Measurements from ENCODE around the gene TMEM222. TPM values are rescaled to one million over a fixed set of nuclear protein-coding genes. Genes with fewer than 3 reads are reported as not detected.

Gene TMEM222
- total RNA-seq, 1 donor: 31.4 TPM

DNA sequence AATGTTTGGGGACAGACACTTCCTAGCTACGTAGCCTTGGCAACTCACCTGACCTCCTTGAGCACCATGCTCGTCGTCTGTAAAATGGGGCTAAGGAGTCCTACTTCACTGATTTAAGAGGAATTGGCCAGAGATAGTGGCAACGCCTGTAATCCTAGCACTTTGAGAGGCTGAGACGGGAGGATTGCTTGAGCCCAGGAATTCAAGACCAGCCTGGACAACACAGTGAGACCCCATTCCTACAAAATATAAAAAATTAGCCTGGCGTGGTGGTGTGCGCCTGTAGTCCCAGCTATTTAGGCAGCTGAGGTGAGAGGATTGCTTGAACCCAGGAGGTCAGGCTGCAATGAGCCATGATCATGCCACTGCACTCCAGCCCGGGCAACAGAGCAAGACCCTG is 24.4 kb downstream of the TMEM222 start:
- no peak overlapping the region for H3K4me3 ChIP-seq (ENCODE audit: low read depth, low read length)
- no peak for DNase-seq (ENCODE audit: low read depth)
- TF ChIP-seq, protein P1, sequence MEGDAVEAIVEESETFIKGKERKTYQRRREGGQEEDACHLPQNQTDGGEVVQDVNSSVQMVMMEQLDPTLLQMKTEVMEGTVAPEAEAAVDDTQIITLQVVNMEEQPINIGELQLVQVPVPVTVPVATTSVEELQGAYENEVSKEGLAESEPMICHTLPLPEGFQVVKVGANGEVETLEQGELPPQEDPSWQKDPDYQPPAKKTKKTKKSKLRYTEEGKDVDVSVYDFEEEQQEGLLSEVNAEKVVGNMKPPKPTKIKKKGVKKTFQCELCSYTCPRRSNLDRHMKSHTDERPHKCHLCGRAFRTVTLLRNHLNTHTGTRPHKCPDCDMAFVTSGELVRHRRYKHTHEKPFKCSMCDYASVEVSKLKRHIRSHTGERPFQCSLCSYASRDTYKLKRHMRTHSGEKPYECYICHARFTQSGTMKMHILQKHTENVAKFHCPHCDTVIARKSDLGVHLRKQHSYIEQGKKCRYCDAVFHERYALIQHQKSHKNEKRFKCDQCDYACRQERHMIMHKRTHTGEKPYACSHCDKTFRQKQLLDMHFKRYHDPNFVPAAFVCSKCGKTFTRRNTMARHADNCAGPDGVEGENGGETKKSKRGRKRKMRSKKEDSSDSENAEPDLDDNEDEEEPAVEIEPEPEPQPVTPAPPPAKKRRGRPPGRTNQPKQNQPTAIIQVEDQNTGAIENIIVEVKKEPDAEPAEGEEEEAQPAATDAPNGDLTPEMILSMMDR (IDR thresholded peaks at IDR 0.05; ENCODE audit: insufficient read depth, low read length): no peak

DNA sequence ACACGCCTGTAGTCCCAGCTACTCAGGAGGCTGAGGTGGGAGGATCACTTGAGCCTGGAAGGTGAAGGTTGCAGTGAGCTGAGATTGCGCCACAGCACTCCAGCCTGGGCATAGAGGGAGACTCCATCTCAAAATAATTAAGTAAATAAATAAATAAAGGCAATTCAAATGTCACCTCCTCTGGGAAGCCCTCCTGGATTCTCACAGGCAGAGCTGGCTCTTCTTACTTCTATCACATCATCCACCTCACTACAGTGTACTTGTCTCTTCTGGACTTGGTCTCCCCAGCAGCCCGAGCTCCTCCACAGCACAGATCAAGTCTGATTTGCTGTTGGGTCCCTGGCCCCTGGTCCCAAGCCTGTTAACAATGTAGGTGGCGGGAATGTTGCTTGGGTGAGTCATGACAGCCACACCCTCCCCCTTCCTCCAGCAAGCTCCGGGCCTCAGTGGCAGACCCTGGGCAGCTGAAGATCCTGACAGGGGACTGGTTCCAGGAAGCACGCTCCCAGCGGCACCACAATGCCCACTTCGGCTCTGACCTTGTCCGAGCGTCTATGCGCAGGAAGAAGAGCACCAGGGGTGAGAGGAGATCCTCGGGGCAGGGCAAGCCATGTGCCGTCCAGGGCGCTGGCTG is 25.1 kb downstream of the TMEM222 start:
- H3K4me3 ChIP-seq (ENCODE audit: low read depth, low read length): no peak overlapping the region
- no peak for DNase-seq (ENCODE audit: low read depth)
- TF ChIP-seq, protein P1 (IDR thresholded peaks at IDR 0.05; ENCODE audit: insufficient read depth, low read length): no peak

DNA sequence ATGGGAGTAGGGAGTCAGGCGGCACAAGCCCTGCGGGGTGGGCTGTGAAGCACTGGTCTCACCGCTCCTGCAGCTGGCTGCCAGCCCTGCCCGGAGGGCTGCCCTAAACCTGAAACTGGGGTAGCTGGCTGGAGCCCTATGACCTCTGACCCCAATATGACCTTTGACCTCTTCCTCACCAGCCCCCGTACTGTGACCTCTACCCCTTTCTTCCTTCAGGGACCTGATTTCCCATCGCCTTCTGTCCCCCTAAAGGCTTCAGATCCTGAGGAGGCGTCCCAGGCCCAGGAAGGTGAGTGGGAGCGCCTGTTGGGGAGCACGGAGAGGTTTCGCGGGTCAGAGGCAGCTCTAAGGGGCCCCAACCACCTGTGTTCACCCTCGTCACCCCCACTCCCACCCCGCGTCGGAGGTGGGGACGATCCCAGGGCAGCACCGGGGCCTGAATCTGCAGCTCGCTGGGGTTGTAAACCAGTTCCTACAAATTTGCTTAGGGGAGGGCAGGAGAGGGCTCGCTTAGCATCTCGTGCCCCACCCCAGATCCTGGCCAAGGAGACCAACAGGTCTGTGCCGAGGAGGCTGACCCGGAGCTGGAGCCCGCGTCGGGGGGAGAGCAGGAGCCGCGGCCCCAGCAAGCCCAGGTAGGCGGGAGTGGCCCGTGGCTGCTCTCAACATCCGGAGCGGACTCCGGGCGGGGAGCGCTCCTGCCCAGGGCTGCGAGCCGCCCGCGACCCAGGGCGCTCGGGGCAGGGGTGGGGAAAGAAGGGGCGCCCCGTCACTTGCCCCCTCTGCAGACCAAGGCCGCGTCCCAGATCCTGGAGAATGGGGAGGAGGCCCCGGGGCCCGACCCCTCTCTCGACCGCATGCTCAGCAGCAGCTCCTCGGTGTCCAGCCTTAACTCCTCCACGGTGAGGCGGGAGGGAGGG is 27.2 kb downstream of the TMEM222 start:
- TF ChIP-seq, protein P1 (IDR thresholded peaks at IDR 0.05; ENCODE audit: insufficient read depth, low read length): no peak
- DNase-seq (ENCODE audit: low read depth): no peak
- H3K4me3 ChIP-seq (ENCODE audit: low read depth, low read length): peak overlapping the region; percentile 45

DNA sequence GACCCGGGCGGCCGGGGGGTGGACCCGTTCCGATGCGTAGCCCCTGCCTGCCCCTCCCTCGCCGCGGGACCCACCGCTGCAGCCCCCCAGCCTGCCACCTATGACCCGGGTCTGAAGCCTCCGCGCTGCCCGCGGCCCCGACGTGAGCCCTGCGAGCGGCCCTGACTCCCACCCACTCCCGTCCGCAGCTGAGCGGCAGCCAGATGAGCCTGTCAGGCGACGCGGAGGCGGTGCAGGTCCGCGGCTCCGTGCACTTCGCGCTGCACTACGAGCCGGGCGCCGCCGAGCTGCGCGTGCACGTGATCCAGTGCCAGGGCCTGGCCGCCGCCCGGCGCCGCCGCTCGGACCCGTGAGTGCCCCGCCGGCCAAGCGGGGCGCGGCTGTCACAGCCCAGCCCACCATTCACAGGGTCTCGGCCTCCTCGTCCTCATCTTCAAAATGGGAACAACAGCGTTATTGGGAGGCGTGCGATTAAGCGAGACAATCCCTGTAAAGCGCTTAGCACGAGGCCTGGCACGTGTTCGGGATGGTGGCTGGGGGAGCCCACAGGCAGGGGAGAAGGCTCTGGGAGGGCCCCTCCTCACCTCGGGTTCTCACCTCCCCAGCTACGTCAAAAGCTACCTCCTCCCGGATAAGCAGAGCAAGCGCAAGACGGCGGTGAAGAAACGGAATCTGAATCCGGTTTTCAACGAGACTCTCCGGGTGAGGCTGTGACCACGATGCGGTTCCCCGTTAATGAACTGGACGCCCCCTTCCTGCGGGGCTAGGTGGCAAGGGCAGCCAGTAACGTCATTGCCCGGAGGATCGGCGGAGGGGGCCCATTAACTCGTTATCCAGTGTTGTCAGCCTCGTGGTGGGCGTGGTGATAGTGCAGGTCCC is 28.1 kb downstream of the TMEM222 start:
- TF ChIP-seq, protein P1 (IDR thresholded peaks at IDR 0.05; ENCODE audit: insufficient read depth, low read length): no peak
- DNase-seq (ENCODE audit: low read depth): peak; percentile 57
- peak overlapping the region; percentile 45 for H3K4me3 ChIP-seq (ENCODE audit: low read depth, low read length)

DNA sequence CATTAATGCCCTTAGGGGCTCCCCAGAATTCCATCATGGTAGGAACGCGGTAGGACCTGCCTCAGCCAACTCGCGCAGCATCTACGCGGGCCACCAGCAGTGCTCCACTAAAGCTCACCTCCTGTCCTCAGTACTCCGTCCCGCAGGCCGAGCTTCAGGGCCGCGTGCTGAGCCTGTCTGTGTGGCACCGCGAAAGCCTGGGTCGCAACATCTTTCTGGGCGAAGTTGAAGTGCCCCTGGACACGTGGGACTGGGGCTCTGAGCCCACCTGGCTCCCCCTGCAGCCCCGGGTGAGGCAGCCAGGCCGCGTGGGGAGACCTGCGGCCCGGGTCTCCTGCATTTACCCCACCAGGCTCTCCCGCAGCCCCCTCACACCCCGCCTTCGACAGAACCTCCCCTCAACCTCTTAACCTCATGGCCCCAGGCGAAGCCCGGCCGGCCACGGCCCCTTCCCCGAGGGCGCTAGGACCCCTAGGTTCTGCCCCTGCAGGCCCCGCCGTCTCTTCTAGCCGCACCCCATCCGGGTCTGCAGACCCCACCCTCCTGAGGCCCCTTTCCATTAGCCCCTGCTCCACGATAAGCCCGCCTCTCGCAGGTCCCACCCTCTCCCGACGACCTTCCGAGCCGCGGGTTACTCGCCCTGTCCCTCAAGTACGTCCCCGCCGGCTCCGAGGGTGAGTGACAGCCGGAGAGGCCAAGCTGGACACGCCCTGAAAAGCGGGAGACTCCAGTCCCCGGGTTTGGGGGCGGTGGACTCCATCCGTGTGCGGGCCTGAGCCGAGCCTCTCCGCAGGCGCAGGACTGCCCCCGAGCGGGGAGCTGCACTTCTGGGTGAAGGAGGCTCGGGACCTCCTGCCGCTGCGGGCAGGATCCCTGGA is 28.9 kb downstream of the TMEM222 start:
- DNase-seq (ENCODE audit: low read depth): no peak
- TF ChIP-seq, protein P1 (IDR thresholded peaks at IDR 0.05; ENCODE audit: insufficient read depth, low read length): no peak
- no peak overlapping the region for H3K4me3 ChIP-seq (ENCODE audit: low read depth, low read length)
